ENCODE data around the gene SOD3.

DNA sequence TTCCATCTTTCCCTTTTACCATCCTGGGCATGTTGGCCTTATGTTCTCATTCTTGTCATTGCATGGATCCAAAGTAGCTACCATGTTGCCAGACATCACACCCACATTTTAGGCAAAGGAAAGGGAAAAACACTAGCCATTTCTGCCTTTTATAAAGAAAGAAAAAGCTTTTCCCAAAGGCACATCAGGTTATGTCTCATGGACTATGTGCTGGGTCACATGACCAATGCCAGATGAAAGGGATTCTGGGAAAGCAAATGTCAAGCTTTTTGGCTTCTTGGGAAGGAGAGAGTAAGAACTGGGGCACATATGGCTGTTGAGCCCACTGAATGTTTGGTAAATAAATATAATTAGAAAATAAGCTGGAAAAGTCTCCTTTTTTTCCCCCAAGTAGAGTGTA lies 4.3 kb upstream of the SOD3 start:
- TF ChIP-seq, protein P1, sequence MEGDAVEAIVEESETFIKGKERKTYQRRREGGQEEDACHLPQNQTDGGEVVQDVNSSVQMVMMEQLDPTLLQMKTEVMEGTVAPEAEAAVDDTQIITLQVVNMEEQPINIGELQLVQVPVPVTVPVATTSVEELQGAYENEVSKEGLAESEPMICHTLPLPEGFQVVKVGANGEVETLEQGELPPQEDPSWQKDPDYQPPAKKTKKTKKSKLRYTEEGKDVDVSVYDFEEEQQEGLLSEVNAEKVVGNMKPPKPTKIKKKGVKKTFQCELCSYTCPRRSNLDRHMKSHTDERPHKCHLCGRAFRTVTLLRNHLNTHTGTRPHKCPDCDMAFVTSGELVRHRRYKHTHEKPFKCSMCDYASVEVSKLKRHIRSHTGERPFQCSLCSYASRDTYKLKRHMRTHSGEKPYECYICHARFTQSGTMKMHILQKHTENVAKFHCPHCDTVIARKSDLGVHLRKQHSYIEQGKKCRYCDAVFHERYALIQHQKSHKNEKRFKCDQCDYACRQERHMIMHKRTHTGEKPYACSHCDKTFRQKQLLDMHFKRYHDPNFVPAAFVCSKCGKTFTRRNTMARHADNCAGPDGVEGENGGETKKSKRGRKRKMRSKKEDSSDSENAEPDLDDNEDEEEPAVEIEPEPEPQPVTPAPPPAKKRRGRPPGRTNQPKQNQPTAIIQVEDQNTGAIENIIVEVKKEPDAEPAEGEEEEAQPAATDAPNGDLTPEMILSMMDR (IDR thresholded peaks at IDR 0.05; ENCODE audit: low read length): no peak
- TF ChIP-seq EZH2 (IDR thresholded peaks at IDR 0.05; ENCODE audit: borderline replicate concordance, low read length): no peak

All from OCI-LY1 (cell line).